Mesendoderm (in vitro differentiated cells): ENCODE data around the gene LRRC4C.

Experiments
- DNase-seq: peaks from one replicate; pipeline ENCODE4 v3.0.0; 2013
- H2AK5ac ChIP-seq: 2 replicates; pipeline ENCODE4 v1.6.1; 2013; ENCODE audit warnings: low read length, inconsistent platforms
- H2BK120ac ChIP-seq: 2 replicates; pipeline ENCODE4 v1.6.1; 2013; ENCODE audit warnings: low read depth, mild to moderate bottlenecking, low read length, moderate library complexity, mixed read lengths
- H2BK15ac ChIP-seq: replicated peaks from 2 replicates; pipeline ENCODE4 v1.6.1; 2013; ENCODE audit warnings: low read depth, mild to moderate bottlenecking, moderate library complexity
- H2BK5ac ChIP-seq: 2 replicates; pipeline ENCODE4 v1.6.1; 2013; ENCODE audit warnings: low read length, inconsistent platforms
- H3K18ac ChIP-seq: 2 replicates; pipeline ENCODE4 v1.6.1; 2013; ENCODE audit warnings: mild to moderate bottlenecking, low read length, mixed read lengths
- H3K23ac ChIP-seq: one replicate; pipeline ENCODE4 v1.6.1; 2013; ENCODE audit warnings: low read length
- H3K27ac ChIP-seq: 2 replicates; pipeline ENCODE4 v1.5.1; 2013; ENCODE audit warnings: low read depth, mild to moderate bottlenecking, inconsistent platforms, low read length, moderate library complexity
- H3K27me3 ChIP-seq: 2 replicates; pipeline ENCODE4 v1.6.1; 2013; ENCODE audit warnings: low read length, control low read depth, mild to moderate bottlenecking, inconsistent platforms; ENCODE audit not compliant: insufficient read depth, poor library complexity
- H3K36me3 ChIP-seq: 2 replicates; pipeline ENCODE4 v1.6.1; 2013; ENCODE audit warnings: low read length, inconsistent platforms; ENCODE audit not compliant: control insufficient read depth, insufficient read depth
- H3K4ac ChIP-seq: one replicate; pipeline ENCODE4 v1.6.1; 2013; ENCODE audit warnings: low read depth, mild to moderate bottlenecking, low read length, moderate library complexity
- H3K4me1 ChIP-seq: 2 replicates; pipeline ENCODE4 v1.6.1; 2013; ENCODE audit warnings: low read depth, low read length, inconsistent platforms; ENCODE audit not compliant: control insufficient read depth
- H3K4me2 ChIP-seq: 2 replicates; pipeline ENCODE4 v1.6.1; 2013; ENCODE audit warnings: low read length
- H3K4me3 ChIP-seq: 2 replicates; pipeline ENCODE4 v1.5.1; 2013; ENCODE audit warnings: mild to moderate bottlenecking, low read length
- H3K56ac ChIP-seq: one replicate; pipeline ENCODE4 v1.6.1; 2013; ENCODE audit warnings: low read length
- H3K79me1 ChIP-seq: 2 replicates; pipeline ENCODE4 v1.6.1; 2013; ENCODE audit warnings: low read length, inconsistent platforms
- H3K79me2 ChIP-seq: 2 replicates; pipeline ENCODE4 v1.6.1; 2013; ENCODE audit warnings: mild to moderate bottlenecking, low read length; ENCODE audit not compliant: control insufficient read depth, insufficient read depth
- H3K9ac ChIP-seq: 2 replicates; pipeline ENCODE4 v1.6.1; 2013; ENCODE audit warnings: low read length, inconsistent platforms
- H4K5ac ChIP-seq: one replicate; pipeline ENCODE4 v1.6.1; 2013; ENCODE audit warnings: low read length
- H4K8ac ChIP-seq: one replicate; pipeline ENCODE4 v1.6.1; 2013; ENCODE audit warnings: low read depth, mild to moderate bottlenecking, control low read depth, low read length, moderate library complexity
- WGBS: extraction: QIAGEN DNeasy Blood & Tissue Kit; methylation state at CpG from one replicate; pipeline ENCODE4 v1.1.7; 2013; ENCODE audit warnings: low lambda C conversion rate, missing lambda C conversion rate; ENCODE audit not compliant: insufficient coverage; ENCODE audit errors: extremely low coverage; 5-methylcytosine and 5-hydroxymethylcytosine counted together

Gene LRRC4C

DNA sequence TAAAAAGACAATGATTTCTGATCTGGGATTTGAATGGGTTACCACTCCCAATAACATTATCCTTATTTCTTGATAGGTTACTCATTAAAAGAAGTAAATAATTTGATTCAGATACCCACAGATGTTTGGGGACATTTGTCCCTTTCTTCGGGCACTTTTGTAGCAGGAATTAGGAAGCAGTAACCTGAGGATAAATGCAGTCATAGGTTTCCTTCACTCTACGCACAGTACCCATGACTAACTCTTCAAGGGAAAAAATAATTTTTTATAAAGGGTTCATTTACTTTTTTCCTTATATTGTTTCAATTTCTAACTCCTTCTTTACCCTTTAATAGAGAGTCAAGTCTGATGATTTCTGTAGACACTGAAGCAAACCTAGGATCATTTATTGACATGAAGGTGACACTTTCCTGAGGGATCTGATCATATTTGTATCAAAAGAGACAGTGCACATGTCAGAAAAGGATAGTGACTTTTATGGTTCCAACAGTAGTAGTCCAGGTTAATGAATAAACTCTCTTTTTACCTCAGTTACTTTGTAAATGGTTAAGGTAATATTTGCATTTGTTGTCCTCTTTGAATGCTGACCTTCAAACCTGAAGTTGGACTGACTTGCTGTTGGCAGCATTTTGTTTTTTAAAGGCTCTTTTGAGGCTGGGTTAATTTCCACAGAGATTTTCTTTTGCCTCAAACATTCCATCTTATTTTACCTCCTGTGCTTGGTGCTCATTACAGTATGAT lies 1072.0 kb downstream of the LRRC4C start:
- no peak overlapping the region for H2BK5ac ChIP-seq
- no peaks in the 10 kb centered on the region for H3K36me3 ChIP-seq
- H3K23ac ChIP-seq: no peak overlapping the region
- H3K4me1 ChIP-seq: no peaks in the 10 kb centered on the region
- H2AK5ac ChIP-seq: no peak overlapping the region
- no peaks in the 10 kb centered on the region for H3K79me2 ChIP-seq
- H3K27ac ChIP-seq: no peak overlapping the region
- no peak overlapping the region for H4K5ac ChIP-seq
- no peak overlapping the region for H2BK120ac ChIP-seq
- no peak overlapping the region for H3K18ac ChIP-seq
- no peak overlapping the region for H4K8ac ChIP-seq
- no peak overlapping the region for H2BK15ac ChIP-seq
- no CpG with 5 or more reads among the region's 2 CpGs for whole genome bisulfite sequencing
- H3K4ac ChIP-seq: no peak overlapping the region
- H3K4me3 ChIP-seq: no peak overlapping the region
- no peak for DNase-seq
- H3K4me2 ChIP-seq: no peak overlapping the region
- no peak overlapping the region for H3K56ac ChIP-seq
- no peak overlapping the region for H3K9ac ChIP-seq
- H3K27me3 ChIP-seq: no peaks in the 10 kb centered on the region
- H3K79me1 ChIP-seq: no peaks in the 10 kb centered on the region

- Histone ChIP-seq H3K27ac (no peak overlapping the region), H2AK5ac (no peak overlapping the region), H2BK15ac (no peak overlapping the region), H3K4me1 (no peaks in the 10 kb centered on the region), H3K27me3 (no peaks in the 10 kb centered on the region), H2BK5ac (no peak overlapping the region), H3K56ac (no peak overlapping the region), H3K23ac (no peak overlapping the region), H2BK120ac (no peak overlapping the region), H3K4ac (no peak overlapping the region), H3K9ac (no peak overlapping the region), H3K79me1 (no peaks in the 10 kb centered on the region), H3K4me3 (no peak overlapping the region), H3K36me3 (no peaks in the 10 kb centered on the region), H3K4me2 (no peak overlapping the region), H3K18ac (no peak overlapping the region), H3K79me2 (no peaks in the 10 kb centered on the region), H4K5ac (no peak overlapping the region), H4K8ac (no peak overlapping the region)
- no CpG with 5 or more reads among the region's 1 CpG for WGBS
- DNase-seq: no peak
Measured at GRCh38 chr11:40384991-40385390, 1074.5 kb downstream of the LRRC4C start.

DNA sequence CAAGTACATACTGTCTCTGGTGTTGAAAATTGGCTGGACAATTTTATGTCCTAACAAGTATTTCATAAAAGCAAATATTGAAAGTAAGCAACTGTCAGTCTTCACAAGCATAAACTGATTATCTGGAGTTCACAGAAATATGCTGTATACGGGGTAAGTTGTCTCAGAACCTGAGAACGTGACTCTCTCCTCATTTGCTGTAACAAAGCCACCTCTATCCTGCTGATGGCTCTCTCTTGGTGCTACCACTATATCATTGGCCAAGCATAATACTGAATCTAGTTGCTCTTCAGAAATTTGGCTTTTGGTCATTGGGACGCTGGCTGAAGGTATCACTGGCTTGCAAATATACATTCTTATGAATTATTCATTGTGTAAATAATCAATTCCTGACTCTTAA lies 1078.0 kb downstream of the LRRC4C start:
- Histone ChIP-seq H3K4me1 (no peaks in the 10 kb centered on the region), H3K36me3 (no peaks in the 10 kb centered on the region), H3K79me2 (no peaks in the 10 kb centered on the region), H2AK5ac (no peak overlapping the region), H3K9ac (no peak overlapping the region), H2BK15ac (no peak overlapping the region), H3K79me1 (no peaks in the 10 kb centered on the region), H3K56ac (no peak overlapping the region), H3K4me2 (no peak overlapping the region), H3K18ac (no peak overlapping the region), H2BK5ac (no peak overlapping the region), H4K5ac (no peak overlapping the region), H3K27ac (no peak overlapping the region), H3K23ac (no peak overlapping the region), H3K4me3 (no peak overlapping the region), H4K8ac (no peak overlapping the region), H2BK120ac (no peak overlapping the region), H3K27me3 (no peaks in the 10 kb centered on the region), H3K4ac (no peak overlapping the region)
- DNase-seq: no peak
- no CpG with 5 or more reads among the region's 3 CpGs for WGBS

DNA sequence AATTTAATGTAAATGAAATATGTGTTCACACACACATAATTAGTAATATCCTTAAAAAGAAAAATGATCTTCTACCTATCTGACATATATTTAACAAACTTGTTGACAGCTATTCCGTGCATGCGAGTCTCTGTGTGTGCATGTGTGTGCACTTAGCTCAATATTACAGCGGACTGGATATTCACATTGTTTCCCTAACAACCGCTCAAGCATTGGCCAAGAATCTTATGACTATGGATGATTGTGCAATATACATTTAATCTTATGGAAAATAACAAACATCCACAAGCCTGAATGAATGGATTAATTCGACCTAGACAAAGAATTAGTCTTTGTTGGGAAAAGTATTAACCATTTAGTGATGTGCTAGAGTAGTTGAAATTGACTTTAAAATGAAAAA lies 1078.6 kb downstream of the LRRC4C start:
- Histone ChIP-seq H2BK15ac (no peak overlapping the region), H4K8ac (no peak overlapping the region), H2BK120ac (no peak overlapping the region), H2AK5ac (no peak overlapping the region), H2BK5ac (no peak overlapping the region), H3K36me3 (no peaks in the 10 kb centered on the region), H3K9ac (no peak overlapping the region), H3K79me2 (no peaks in the 10 kb centered on the region), H3K27ac (no peak overlapping the region), H3K18ac (no peak overlapping the region), H4K5ac (no peak overlapping the region), H3K4me1 (no peaks in the 10 kb centered on the region), H3K27me3 (no peaks in the 10 kb centered on the region), H3K4ac (no peak overlapping the region), H3K79me1 (no peaks in the 10 kb centered on the region), H3K56ac (no peak overlapping the region), H3K23ac (no peak overlapping the region), H3K4me2 (no peak overlapping the region), H3K4me3 (no peak overlapping the region)
- DNase-seq: no peak
- WGBS: no CpG with 5 or more reads among the region's 5 CpGs

DNA sequence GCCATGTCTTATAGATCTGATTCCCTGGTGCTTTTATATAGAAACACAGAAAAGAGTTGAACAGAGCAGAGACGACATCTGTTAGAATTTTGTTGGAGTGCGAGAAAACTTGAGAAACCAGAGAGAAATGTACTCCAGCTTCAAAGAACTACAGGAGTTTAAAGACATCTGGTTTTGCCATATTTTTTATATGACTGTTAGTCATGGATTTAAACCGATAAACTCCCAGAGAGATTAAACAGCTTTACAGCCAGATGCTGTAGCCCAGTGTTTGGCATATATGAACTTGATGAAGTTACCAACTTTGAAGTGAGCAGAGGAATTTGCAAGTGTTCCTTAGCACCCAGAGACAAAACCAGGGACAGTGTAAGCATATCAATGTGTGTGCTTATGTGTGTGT lies 1083.1 kb downstream of the LRRC4C start:
- no peaks in the 10 kb centered on the region for H3K4me1 ChIP-seq
- no CpG with 5 or more reads among the region's 3 CpGs for WGBS
- H2BK120ac ChIP-seq: no peak overlapping the region
- no peak overlapping the region for H3K56ac ChIP-seq
- H2AK5ac ChIP-seq: no peak overlapping the region
- H3K4ac ChIP-seq: no peak overlapping the region
- no peak overlapping the region for H3K9ac ChIP-seq
- no peaks in the 10 kb centered on the region for H3K27me3 ChIP-seq
- H3K4me3 ChIP-seq: no peak overlapping the region
- no peaks in the 10 kb centered on the region for H3K79me2 ChIP-seq
- no peaks in the 10 kb centered on the region for H3K36me3 ChIP-seq
- H4K5ac ChIP-seq: no peak overlapping the region
- no peak overlapping the region for H3K4me2 ChIP-seq
- no peak overlapping the region for H3K27ac ChIP-seq
- no peak overlapping the region for H3K23ac ChIP-seq
- no peak overlapping the region for H2BK5ac ChIP-seq
- no peak overlapping the region for H2BK15ac ChIP-seq
- no peak overlapping the region for H4K8ac ChIP-seq
- no peaks in the 10 kb centered on the region for H3K79me1 ChIP-seq
- H3K18ac ChIP-seq: no peak overlapping the region
- DNase-seq: no peak
